Measurements from ENCODE around the gene VPS16. TPM values are rescaled to one million over a fixed set of nuclear protein-coding genes. Genes with fewer than 3 reads are reported as not detected.

Gene VPS16
- total RNA-seq, 2 experiments from 2014 or later: 49.7 to 54.9 TPM

GRCh38 chr20:2847802-2848201, 7.3 kb downstream of the VPS16 start:
- no peaks in the 10 kb centered on the region for H3K27me3 Mint-ChIP-seq
- peaks cover 32% of the 10 kb centered on the region for H3K4me1 Mint-ChIP-seq
- H3K27ac Mint-ChIP-seq: no peak overlapping the region
- ChIA-PET CTCF (no interaction called here), POLR2A (no interaction called here)
- no peak for DNase-seq
- no peaks in the 10 kb centered on the region for H3K9me3 Mint-ChIP-seq
- no peak overlapping the region for H3K4me3 Mint-ChIP-seq
- H3K36me3 Mint-ChIP-seq (ENCODE audit: low read depth): peaks cover 18% of the 10 kb centered on the region

GRCh38 chr20:2849529-2849928, 9.0 kb downstream of the VPS16 start:
- POLR2A ChIA-PET: no interaction called here
- DNase-seq: no peak
- no peak overlapping the region for H3K4me3 Mint-ChIP-seq
- H3K36me3 Mint-ChIP-seq (ENCODE audit: low read depth): peaks cover 16% of the 10 kb centered on the region
- CTCF ChIA-PET: interaction anchor here (0.8 to 1.9 kb wide), 3 partner anchors 8 to 18 kb away, joined by 4 to 6 read pairs (median 4); no protein-coding TSS in a partner anchor
- no peaks in the 10 kb centered on the region for H3K9me3 Mint-ChIP-seq
- H3K4me1 Mint-ChIP-seq: peaks cover 39% of the 10 kb centered on the region
- no peak overlapping the region for H3K27ac Mint-ChIP-seq
- H3K27me3 Mint-ChIP-seq: no peaks in the 10 kb centered on the region

GRCh38 chr20:2851086-2851485, 10.5 kb downstream of the VPS16 start:
- H3K4me1 Mint-ChIP-seq: peaks cover 30% of the 10 kb centered on the region
- no peak overlapping the region for H3K27ac Mint-ChIP-seq
- no peak for DNase-seq
- CTCF ChIA-PET: interaction anchor here (0.6 to 1.9 kb wide), 4 partner anchors 10 to 240 kb away, joined by 3 to 5 read pairs (median 3); no protein-coding TSS in a partner anchor
- peaks cover 9% of the 10 kb centered on the region for H3K36me3 Mint-ChIP-seq (ENCODE audit: low read depth)
- no peaks in the 10 kb centered on the region for H3K27me3 Mint-ChIP-seq
- POLR2A ChIA-PET: no interaction called here
- no peak overlapping the region for H3K4me3 Mint-ChIP-seq
- H3K9me3 Mint-ChIP-seq: no peaks in the 10 kb centered on the region

GRCh38 chr20:2858591-2858990, 18.0 kb downstream of the VPS16 start:
- no peak for DNase-seq
- POLR2A ChIA-PET: no interaction called here
- no peak overlapping the region for H3K4me3 Mint-ChIP-seq
- no peak overlapping the region for H3K27ac Mint-ChIP-seq
- H3K27me3 Mint-ChIP-seq: no peaks in the 10 kb centered on the region
- CTCF ChIA-PET: interaction anchor here (0.5 to 1.6 kb wide), 2 partner anchors 10 kb away, joined by 3 to 4 read pairs; no protein-coding TSS in a partner anchor
- H3K36me3 Mint-ChIP-seq (ENCODE audit: low read depth): peaks cover 7% of the 10 kb centered on the region
- H3K4me1 Mint-ChIP-seq: peaks cover 2% of the 10 kb centered on the region
- no peaks in the 10 kb centered on the region for H3K9me3 Mint-ChIP-seq

GRCh38 chr20:2859330-2860121, 19.0 kb downstream of the VPS16 start:
- POLR2A ChIA-PET: no interaction called here
- CTCF ChIA-PET: interaction anchor here (0.5 to 3.5 kb wide), 3 partner anchors 11 to 458 kb away, joined by 3 to 15 read pairs (median 3); partner anchors contain the start of gene PTPRA
- H3K36me3 Mint-ChIP-seq (ENCODE audit: low read depth): peaks cover 10% of the 10 kb centered on the region
- no peaks in the 10 kb centered on the region for H3K9me3 Mint-ChIP-seq
- H3K27me3 Mint-ChIP-seq: no peaks in the 10 kb centered on the region
- H3K4me3 Mint-ChIP-seq: no peak overlapping the region
- H3K4me1 Mint-ChIP-seq: no peaks in the 10 kb centered on the region
- DNase-seq: no peak
- H3K27ac Mint-ChIP-seq: no peak overlapping the region

GRCh38 chr20:2864626-2865025, 24.1 kb downstream of the VPS16 start:
- Mint-ChIP-seq H3K27me3 (no peaks in the 10 kb centered on the region), H3K36me3 (ENCODE audit: low read depth) (peaks cover 27% of the 10 kb centered on the region), H3K27ac (no peak overlapping the region), H3K4me3 (no peak overlapping the region), H3K9me3 (no peaks in the 10 kb centered on the region), H3K4me1 (peaks cover 23% of the 10 kb centered on the region)
- POLR2A ChIA-PET: no interaction called here
- CTCF ChIA-PET: interaction anchor here (0.6 to 2.1 kb wide), 4 partner anchors 10 to 148 kb away, joined by 3 to 6 read pairs (median 4); no protein-coding TSS in a partner anchor
- no peak for DNase-seq

- Mint-ChIP-seq H3K27ac (no peak overlapping the region), H3K4me1 (peaks cover 23% of the 10 kb centered on the region), H3K36me3 (ENCODE audit: low read depth) (peaks cover 27% of the 10 kb centered on the region), H3K27me3 (no peaks in the 10 kb centered on the region), H3K9me3 (no peaks in the 10 kb centered on the region), H3K4me3 (no peak overlapping the region)
- ChIA-PET POLR2A (no interaction called here), CTCF (interaction anchor here (1.4 to 2.1 kb wide), 3 partner anchors 9 to 15 kb away, joined by 3 to 6 read pairs (median 5); no protein-coding TSS in a partner anchor)
- DNase-seq: no peak
Observed at GRCh38 chr20:2865101-2865500, 24.6 kb downstream of the VPS16 start.

GRCh38 chr20:2865630-2866029, 25.1 kb downstream of the VPS16 start:
- H3K9me3 Mint-ChIP-seq: no peaks in the 10 kb centered on the region
- H3K4me1 Mint-ChIP-seq: peaks cover 27% of the 10 kb centered on the region
- no peak overlapping the region for H3K27ac Mint-ChIP-seq
- no peak overlapping the region for H3K4me3 Mint-ChIP-seq
- no peaks in the 10 kb centered on the region for H3K27me3 Mint-ChIP-seq
- H3K36me3 Mint-ChIP-seq (ENCODE audit: low read depth): peaks cover 27% of the 10 kb centered on the region
- no peak for DNase-seq
- ChIA-PET CTCF (interaction anchor here (1.4 to 2.1 kb wide), 2 partner anchors 9 to 16 kb away, joined by 5 to 6 read pairs; no protein-coding TSS in a partner anchor), POLR2A (no interaction called here)

- no peak for DNase-seq
- no peak overlapping the region for H3K4me3 Mint-ChIP-seq
- POLR2A ChIA-PET: no interaction called here
- H3K27me3 Mint-ChIP-seq: no peaks in the 10 kb centered on the region
- no peaks in the 10 kb centered on the region for H3K9me3 Mint-ChIP-seq
- peaks cover 24% of the 10 kb centered on the region for H3K36me3 Mint-ChIP-seq (ENCODE audit: low read depth)
- peaks cover 33% of the 10 kb centered on the region for H3K4me1 Mint-ChIP-seq
- no peak overlapping the region for H3K27ac Mint-ChIP-seq
- CTCF ChIA-PET: interaction anchor here (0.6 to 1.5 kb wide), 4 partner anchors 10 to 178 kb away, joined by 3 to 5 read pairs (median 3); no protein-coding TSS in a partner anchor
Observed at GRCh38 chr20:2866236-2866635, 25.7 kb downstream of the VPS16 start.

- H3K9me3 Mint-ChIP-seq: no peaks in the 10 kb centered on the region
- peaks cover 40% of the 10 kb centered on the region for H3K4me1 Mint-ChIP-seq
- POLR2A ChIA-PET: no interaction called here
- peak overlapping the region; percentile 46 for H3K27ac Mint-ChIP-seq
- no peaks in the 10 kb centered on the region for H3K27me3 Mint-ChIP-seq
- no peak overlapping the region for H3K4me3 Mint-ChIP-seq
- CTCF ChIA-PET: interaction anchor here (1.0 to 1.5 kb wide), 3 partner anchors 18 to 179 kb away, joined by 3 to 4 read pairs (median 3); no protein-coding TSS in a partner anchor
- peaks cover 20% of the 10 kb centered on the region for H3K36me3 Mint-ChIP-seq (ENCODE audit: low read depth)
- DNase-seq: no peak
Observed at GRCh38 chr20:2867081-2867864, 26.7 kb downstream of the VPS16 start.

- Mint-ChIP-seq H3K27me3 (no peaks in the 10 kb centered on the region), H3K9me3 (no peaks in the 10 kb centered on the region), H3K4me3 (no peak overlapping the region), H3K27ac (peak overlapping the region; percentile 33), H3K4me1 (peaks cover 45% of the 10 kb centered on the region), H3K36me3 (ENCODE audit: low read depth) (peaks cover 18% of the 10 kb centered on the region)
- CTCF ChIA-PET: no interaction called here
- DNase-seq: no peak
- POLR2A ChIA-PET: no interaction called here
Observed at GRCh38 chr20:2869381-2869780, 28.8 kb downstream of the VPS16 start.

GRCh38 chr20:2871111-2871465, 30.5 kb downstream of the VPS16 start:
- no peak for DNase-seq
- ChIA-PET CTCF (interaction anchor here (3.8 kb wide), 1 partner anchor 10 kb away, joined by 15 read pairs; no protein-coding TSS in a partner anchor), POLR2A (no interaction called here)
- H3K4me3 Mint-ChIP-seq: no peak overlapping the region
- H3K27ac Mint-ChIP-seq: no peak overlapping the region
- H3K27me3 Mint-ChIP-seq: no peaks in the 10 kb centered on the region
- H3K36me3 Mint-ChIP-seq (ENCODE audit: low read depth): peaks cover 22% of the 10 kb centered on the region
- no peaks in the 10 kb centered on the region for H3K9me3 Mint-ChIP-seq
- peaks cover 50% of the 10 kb centered on the region for H3K4me1 Mint-ChIP-seq
